CD4-positive, alpha-beta T cell treated with Interleukin-6 for 4 hours (primary cell): ENCODE measurements around the gene SMAD6.

Source experiments
- DNase-seq: peaks from one replicate; pipeline ENCODE4 v3.0.0-alpha.2; 2020; ENCODE audit warnings: mixed read lengths

Gene SMAD6

GRCh38 chr15:66829551-66830121, 127.6 kb downstream of the SMAD6 start:
- DNase-seq, result no peak

DNA sequence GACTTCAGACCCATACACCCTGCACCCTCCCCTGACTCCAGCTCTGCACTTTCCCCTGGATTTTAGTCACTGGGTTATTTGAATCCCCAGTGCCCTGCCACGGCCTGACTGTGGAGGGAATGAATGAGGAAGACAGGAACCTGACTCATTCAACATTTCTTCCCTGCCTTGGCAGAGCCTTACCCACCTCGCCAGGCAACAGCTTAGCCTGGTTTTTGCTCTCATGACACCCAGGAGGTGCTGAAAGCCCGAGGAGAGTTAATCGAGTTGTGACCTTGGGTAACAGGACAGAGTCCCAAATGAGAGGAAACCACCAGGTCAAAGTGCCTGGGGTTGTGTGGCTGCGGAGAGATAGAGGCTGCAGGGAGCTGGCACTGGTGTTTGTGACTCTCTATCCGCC, 128.3 kb downstream of the SMAD6 start:
- no peak for DNase-seq

DNA sequence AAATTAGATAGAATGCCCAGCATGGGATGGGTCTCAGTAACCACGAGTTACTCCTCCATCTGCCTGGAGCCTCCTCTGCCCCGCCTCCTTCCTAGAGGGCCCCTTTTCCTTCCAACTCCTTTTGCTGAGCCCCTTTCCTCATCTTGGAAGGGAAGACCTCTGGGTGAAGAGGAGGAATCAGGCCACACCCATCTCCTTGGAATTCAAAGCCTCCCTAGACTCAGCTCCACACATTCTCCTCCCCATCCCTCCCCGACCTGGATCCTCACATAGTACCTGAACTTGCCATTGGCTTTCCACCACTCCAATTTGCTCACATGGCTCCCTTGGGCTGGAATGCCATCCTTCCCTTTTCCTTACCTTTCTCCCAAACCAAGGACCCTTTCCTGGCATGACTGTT, 128.8 kb downstream of the SMAD6 start:
- DNase-seq, result no peak

GRCh38 chr15:66831289-66831688, 129.3 kb downstream of the SMAD6 start:
- DNase-seq, result no peak

DNA sequence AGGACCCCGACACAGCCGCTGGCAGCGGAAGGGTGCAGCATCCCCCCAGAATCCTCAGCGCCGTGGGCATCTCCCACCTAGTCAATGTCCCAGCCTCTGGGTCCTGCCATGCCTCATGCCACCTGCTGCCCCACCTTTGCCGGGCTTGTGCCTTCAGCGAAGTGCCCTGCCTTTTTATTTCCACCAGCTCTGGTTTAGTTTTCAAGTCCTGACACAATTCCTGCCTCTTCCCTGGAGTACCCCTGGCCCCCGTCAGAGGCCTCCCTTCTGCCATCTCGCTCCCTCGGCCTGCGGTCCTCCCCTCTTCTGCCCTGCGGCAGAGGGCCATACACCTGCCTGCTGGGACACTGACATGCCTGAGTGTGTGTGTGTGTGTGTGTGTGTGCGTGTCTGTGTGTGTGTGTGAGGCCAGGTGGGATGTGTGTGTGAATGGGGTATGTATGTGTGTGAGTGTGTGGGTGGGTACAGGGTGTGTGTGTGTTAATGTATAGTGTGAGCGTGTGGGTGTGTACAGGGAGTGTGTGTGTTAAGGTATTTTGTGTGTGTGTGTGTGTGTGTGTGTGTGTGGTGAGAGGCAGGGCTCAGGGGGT, 129.9 kb downstream of the SMAD6 start:
- no peak for DNase-seq
